ENCODE results near the gene IGFBP5. TPM values are rescaled to one million over a fixed set of nuclear protein-coding genes. Genes with fewer than 3 reads are reported as not detected.

Gene IGFBP5, protein sequence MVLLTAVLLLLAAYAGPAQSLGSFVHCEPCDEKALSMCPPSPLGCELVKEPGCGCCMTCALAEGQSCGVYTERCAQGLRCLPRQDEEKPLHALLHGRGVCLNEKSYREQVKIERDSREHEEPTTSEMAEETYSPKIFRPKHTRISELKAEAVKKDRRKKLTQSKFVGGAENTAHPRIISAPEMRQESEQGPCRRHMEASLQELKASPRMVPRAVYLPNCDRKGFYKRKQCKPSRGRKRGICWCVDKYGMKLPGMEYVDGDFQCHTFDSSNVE
- 5.1 and 5.3 TPM in 2 replicates for total RNA-seq

GRCh38 chr2:216695401-216695821 is at the start of gene IGFBP5:
Gene IGFBP5, minus strand, starts transcription at chr2:216695549. Its CDS starts 774 bp downstream, at chr2:216694775.

GRCh38 chr2:216632952-216633615 is 62.3 kb downstream of the IGFBP5 start, which contains the start of gene IGFBP2:
Gene IGFBP2, plus strand, starts transcription at chr2:216633420. Its CDS starts 104 bp downstream, at chr2:216633524.

Other genes with a start within 250 kb of the IGFBP5 start
- gene RPL37A, start 196.7 kb downstream of the IGFBP5 start, total RNA-seq: 1,505 and 1,930 TPM in 2 replicates
- 32.7 and 33.9 TPM in 2 replicates for gene IGFBP2, start 62.1 kb downstream of the IGFBP5 start, total RNA-seq
- not detected in 2 replicates for gene TNP1, start 164.5 kb upstream of the IGFBP5 start, total RNA-seq

Measured in cardiac ventricle fibroblast (primary cell).